HepG2 (cell line): ENCODE measurements around the gene DHRS4L2. TPM values are rescaled to one million over a fixed set of nuclear protein-coding genes. Genes with fewer than 3 reads are reported as not detected.

Experiments used
- ELF1 ChIP-seq: sonication (generic); formaldehyde crosslinking; IDR thresholded peaks from 2 replicates; pipeline ENCODE4 v1.4.0; 2020; ENCODE audit warnings: missing genetic modification reagents
- FOXK2 ChIP-seq: fragments of 450-650 bp; IDR thresholded peaks from 2 replicates; pipeline ENCODE4 v1.6.1; 2016
- GATAD1 ChIP-seq: IDR thresholded peaks from 2 replicates; pipeline ENCODE4 v1.6.1; 2016; ENCODE audit warnings: missing genetic modification reagents, missing compliant biosample characterization
- HCFC1 ChIP-seq: fragments of 150-350 bp; IDR thresholded peaks from 2 replicates; pipeline ENCODE4 v1.6.1; 2014; ENCODE audit warnings: low read depth, low read length
- HNF1A ChIP-seq, 2 experiments: sonication (generic) in 1 of 2; formaldehyde crosslinking in 1 of 2; IDR thresholded peaks; 2 replicates each; pipeline versions ENCODE4 v1.4.0 to v1.6.1; 2016 to 2020; ENCODE audit warnings: borderline replicate concordance in 1 of 2, low read depth in 1 of 2, mild to moderate bottlenecking in 1 of 2, missing genetic modification reagents in 1 of 2
- KLF6 ChIP-seq: IDR thresholded peaks from 2 replicates; pipeline ENCODE4 v1.8.0; 2016; ENCODE audit warnings: missing biosample characterization, missing genetic modification reagents
- NFE2 ChIP-seq: sonication (generic); formaldehyde crosslinking; IDR thresholded peaks from 2 replicates; pipeline ENCODE4 v1.4.0; 2020; ENCODE audit warnings: missing genetic modification reagents
- NRL ChIP-seq: sonication (generic); formaldehyde crosslinking; IDR thresholded peaks from 2 replicates; pipeline ENCODE4 v1.5.0; 2020; ENCODE audit warnings: missing genetic modification reagents, mild to moderate bottlenecking, moderate library complexity, borderline replicate concordance
- PHB2 ChIP-seq: fragments of 450-650 bp; IDR thresholded peaks from 2 replicates; pipeline ENCODE4 v1.6.1; 2018; ENCODE audit not compliant: partially characterized antibody
- PHF21A ChIP-seq: sonication (generic); formaldehyde crosslinking; IDR thresholded peaks from 2 replicates; pipeline ENCODE4 v1.5.0; 2020; ENCODE audit warnings: mild to moderate bottlenecking, missing genetic modification reagents
- POGK ChIP-seq: sonication (generic); formaldehyde crosslinking; conservative IDR thresholded peaks from 2 replicates; pipeline ENCODE4 v1.8.0; 2022; ENCODE audit warnings: mild to moderate bottlenecking, moderate library complexity, missing genetic modification reagents
- SRF ChIP-seq: IDR thresholded peaks from 2 replicates; pipeline ENCODE4 v1.6.1; 2011; ENCODE audit warnings: mild to moderate bottlenecking, low read depth, low read length, moderate library complexity
- SRSF1 ChIP-seq: fragments of 200-400 bp; formaldehyde crosslinking; optimal IDR thresholded peaks from 2 replicates; pipeline ENCODE3; 2017; ENCODE audit warnings: mild to moderate bottlenecking, low read depth, low read length, moderate library complexity
- SYNCRIP ChIP-seq: fragments of 200-400 bp; formaldehyde crosslinking; IDR thresholded peaks from 2 replicates; pipeline ENCODE4 v1.6.1; 2018; ENCODE audit warnings: mild to moderate bottlenecking, low read depth, low read length; ENCODE audit not compliant: insufficient read depth
- TGIF2 ChIP-seq: IDR thresholded peaks from 2 replicates; pipeline ENCODE4 v1.6.1; 2016; ENCODE audit warnings: control low read depth, missing compliant biosample characterization
- XBP1 ChIP-seq: sonication (generic); formaldehyde crosslinking; IDR thresholded peaks from 2 replicates; pipeline ENCODE4 v1.5.0; 2020; ENCODE audit warnings: missing genetic modification reagents
- ZIK1 ChIP-seq: sonication (generic); formaldehyde crosslinking; IDR thresholded peaks from 2 replicates; pipeline ENCODE4 v1.5.0; 2020; ENCODE audit warnings: mild to moderate bottlenecking, low read depth, missing genetic modification reagents, borderline replicate concordance
- ZMYM3 ChIP-seq: sonication (generic); formaldehyde crosslinking; IDR thresholded peaks from 2 replicates; pipeline ENCODE4 v1.5.1; 2020; ENCODE audit warnings: mild to moderate bottlenecking, missing genetic modification reagents
- ZNF263 ChIP-seq: sonication (generic); formaldehyde crosslinking; IDR thresholded peaks from 2 replicates; pipeline ENCODE4 v1.4.0; 2020; ENCODE audit warnings: missing genetic modification reagents
- ZNF329 ChIP-seq: sonication (generic); formaldehyde crosslinking; IDR thresholded peaks from 2 replicates; pipeline ENCODE4 v1.9.0; 2021; ENCODE audit warnings: low read depth, mild to moderate bottlenecking, missing genetic modification reagents
- ZNF468 ChIP-seq: sonication (generic); formaldehyde crosslinking; IDR thresholded peaks from 2 replicates; pipeline ENCODE4 v1.8.0; 2022; ENCODE audit warnings: mild to moderate bottlenecking, moderate library complexity, missing genetic modification reagents
- ZNF577 ChIP-seq: sonication (generic); formaldehyde crosslinking; IDR thresholded peaks from 2 replicates; pipeline ENCODE4 v1.4.0; 2020; ENCODE audit warnings: mild to moderate bottlenecking, low read depth, missing genetic modification reagents, borderline replicate concordance
- ZNF720 ChIP-seq: sonication (generic); formaldehyde crosslinking; IDR thresholded peaks from 2 replicates; pipeline ENCODE4 v1.4.0; 2020; ENCODE audit warnings: missing genetic modification reagents
- polyA plus RNA-seq, 8 experiments: library from polyadenylated mRNA; depleted of rRNA in 3 of 8; stranded (reverse) in 7 of 8; unstranded in 1 of 8; fragments of >200 nt; fragmentation: Illumina TruSeq in 4 of 8; extraction: Trizol in 4 of 8; gene quantifications; 2 replicates each; pipeline versions ENCODE4 v1.2.1 to v1.2.3, GENCODE V29; 2011 to 2016; ENCODE audit warnings: low read depth in 4 of 8, missing spikeins in 1 of 8, mixed read lengths in 1 of 8; ENCODE audit not compliant: insufficient read depth in 1 of 8
- total RNA-seq, 5 experiments: library from RNA; depleted of rRNA; stranded (reverse); fragments of >200 nt; fragmentation: Illumina TruSeq; extraction: Trizol; gene quantifications; 2 replicates each; pipeline ENCODE4 v1.2.3, GENCODE V29; 2016; ENCODE audit warnings: low read depth in 1 of 5

Gene DHRS4L2
- total and polyA plus RNA-seq, 2 of the 13 experiments (the other 11 are each of a cell fraction or from before 2014, with no cell fraction given), result 24.7 to 38.2 TPM

GRCh38 chr14:23939607-23940326, 49.0 kb upstream of the DHRS4L2 start (continued):
- TF ChIP-seq KLF6 (CRISPR knock-in tag) (no peak; the same call in 1 of the 2 replicates), ZNF263 (no peak), PHF21A (CRISPR knock-in tag) (0 out of 2 replicates have a peak, but pooled peaks have one; percentile 41), POGK (CRISPR knock-in tag) (no peak), FOXK2 (0 out of 2 replicates have a peak, but pooled peaks have one; percentile 10), GATAD1 (CRISPR knock-in tag) (no peak), PHB2 (no peak), HNF1A (IDR thresholded peaks at IDR 0.05; ENCODE audit: low read depth) (peak; percentile 92), HNF1A (CRISPR knock-in tag; IDR thresholded peaks at IDR 0.05; ENCODE audit: borderline replicate concordance) (peak; percentile 95), NRL (no peak), ZMYM3 (CRISPR knock-in tag) (no peak), TGIF2 (CRISPR knock-in tag) (no peak), ZIK1 (CRISPR knock-in tag) (no peak), ZNF468 (CRISPR knock-in tag) (no peak), ELF1 (CRISPR knock-in tag) (no peak), SRF (no peak), XBP1 (CRISPR knock-in tag) (no peak), ZNF577 (CRISPR knock-in tag) (no peak), SRSF1 (no peak), ZNF329 (CRISPR knock-in tag) (no peak), SYNCRIP (no peak), NFE2 (CRISPR knock-in tag) (no peak), ZNF720 (CRISPR knock-in tag) (no peak), HCFC1 (no peak)
